ENCODE measurements around the gene ZNF76. TPM values are rescaled to one million over a fixed set of nuclear protein-coding genes. Genes with fewer than 3 reads are reported as not detected.

The ZNF76 gene
- total RNA-seq, 1 experiment from 2014 or later = 39.9 TPM

DNA sequence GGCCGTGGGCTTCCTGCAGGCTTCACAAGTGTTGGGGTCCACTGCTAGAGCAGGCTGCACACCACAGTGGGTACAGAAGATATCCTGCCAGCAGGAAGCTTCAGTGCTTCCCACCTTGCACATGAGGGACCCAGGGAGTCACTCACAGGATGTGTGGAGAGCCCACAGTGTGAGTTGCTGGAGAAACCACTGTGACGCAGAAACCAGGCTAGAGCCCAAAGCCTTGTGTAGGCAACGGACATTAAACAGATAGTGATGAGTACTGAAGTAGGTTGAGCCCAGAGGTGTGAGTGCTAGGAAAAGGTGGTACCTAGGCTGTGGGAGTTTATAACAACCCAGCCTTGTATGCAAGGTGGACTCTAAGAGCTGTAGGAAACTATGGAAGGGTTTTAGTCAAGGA, 19.2 kb downstream of the ZNF76 start:
- Histone ChIP-seq H3K4me1 (replicated peaks; ENCODE audit: insufficient read depth) (no peaks in the 10 kb centered on the region), H3K4me3 (no peak overlapping the region), H4K20me1 (ENCODE audit: insufficient read depth) (no peaks in the 10 kb centered on the region), H3K27ac (no peak overlapping the region), H2AFZ (no peak overlapping the region), H3K36me3 (ENCODE audit: low read depth) (peaks cover 4% of the 10 kb centered on the region; the same call in 1 of the 2 replicates), H3F3A (ENCODE audit: insufficient read depth, low read depth) (0 out of 2 replicates have a peak, but pooled peaks cover 6% of the 10 kb centered on the region), H3K27me3 (ENCODE audit: insufficient read depth, low read depth) (no peaks in the 10 kb centered on the region), H3K9me2 (ENCODE audit: insufficient read depth) (no peaks in the 10 kb centered on the region), H3K9me3 (ENCODE audit: insufficient read depth, low read depth) (no peaks in the 10 kb centered on the region), H3K4me2 (no peak overlapping the region), H3K79me2 (ENCODE audit: low read depth) (no peaks in the 10 kb centered on the region)
- POLR2A ChIA-PET (ENCODE audit: unreplicated experiment) = no interaction called here
- intact Hi-C loops (cut with micrococcal nuclease; ENCODE audit: unreplicated experiment) = no loop called here
- no TSS peak for BruUV-seq (replicated peaks)
- no peak for DNase-seq
- TF ChIP-seq, protein P1, sequence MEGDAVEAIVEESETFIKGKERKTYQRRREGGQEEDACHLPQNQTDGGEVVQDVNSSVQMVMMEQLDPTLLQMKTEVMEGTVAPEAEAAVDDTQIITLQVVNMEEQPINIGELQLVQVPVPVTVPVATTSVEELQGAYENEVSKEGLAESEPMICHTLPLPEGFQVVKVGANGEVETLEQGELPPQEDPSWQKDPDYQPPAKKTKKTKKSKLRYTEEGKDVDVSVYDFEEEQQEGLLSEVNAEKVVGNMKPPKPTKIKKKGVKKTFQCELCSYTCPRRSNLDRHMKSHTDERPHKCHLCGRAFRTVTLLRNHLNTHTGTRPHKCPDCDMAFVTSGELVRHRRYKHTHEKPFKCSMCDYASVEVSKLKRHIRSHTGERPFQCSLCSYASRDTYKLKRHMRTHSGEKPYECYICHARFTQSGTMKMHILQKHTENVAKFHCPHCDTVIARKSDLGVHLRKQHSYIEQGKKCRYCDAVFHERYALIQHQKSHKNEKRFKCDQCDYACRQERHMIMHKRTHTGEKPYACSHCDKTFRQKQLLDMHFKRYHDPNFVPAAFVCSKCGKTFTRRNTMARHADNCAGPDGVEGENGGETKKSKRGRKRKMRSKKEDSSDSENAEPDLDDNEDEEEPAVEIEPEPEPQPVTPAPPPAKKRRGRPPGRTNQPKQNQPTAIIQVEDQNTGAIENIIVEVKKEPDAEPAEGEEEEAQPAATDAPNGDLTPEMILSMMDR (conservative IDR thresholded peaks at IDR 0.05) = no peak
- CTCF ChIA-PET = no interaction called here

DNA sequence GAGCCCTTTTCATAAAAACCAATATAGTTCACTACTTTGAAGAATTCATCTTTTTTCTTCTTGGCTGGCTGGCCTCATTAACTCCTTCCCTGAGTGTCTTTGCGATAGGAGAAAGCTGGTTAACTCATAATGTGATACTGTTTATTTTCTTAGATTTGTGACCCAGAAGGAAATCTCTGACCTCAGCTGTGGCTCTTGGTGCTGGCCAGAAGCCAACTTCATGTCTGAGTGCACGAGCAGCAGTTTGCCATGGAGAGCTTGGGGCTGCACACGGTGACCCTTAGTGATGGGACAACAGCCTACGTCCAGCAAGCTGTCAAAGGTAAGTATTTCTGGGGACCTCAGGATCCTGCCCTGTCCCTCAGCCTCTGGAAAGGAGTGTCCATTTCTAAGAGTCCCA, 21.4 kb downstream of the ZNF76 start:
- CTCF ChIA-PET = no interaction called here

DNA sequence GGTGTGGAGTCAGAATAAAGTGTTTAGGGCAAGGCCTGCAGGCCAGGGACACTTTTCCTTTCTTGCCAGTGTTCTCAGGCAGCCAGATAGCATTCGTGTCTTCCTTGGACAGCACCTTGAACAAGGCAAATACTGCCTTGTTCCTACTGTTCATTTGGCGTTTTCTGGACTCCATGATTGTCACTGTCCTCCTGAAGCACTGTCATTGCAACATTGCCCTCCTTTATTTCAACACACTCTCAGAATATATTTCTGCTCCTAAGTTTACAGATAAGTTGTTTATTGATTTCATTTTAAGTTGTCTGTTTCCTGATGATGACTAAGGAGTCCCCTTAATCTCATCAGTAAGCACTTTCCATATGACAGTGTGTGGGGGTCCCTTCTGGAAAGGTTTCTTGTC, 22.9 kb downstream of the ZNF76 start:
- no peak for TF ChIP-seq EZH2 (IDR thresholded peaks at IDR 0.05; ENCODE audit: low read depth)
- TF ChIP-seq, protein P1 (conservative IDR thresholded peaks at IDR 0.05) = no peak
- ChIA-PET POLR2A (ENCODE audit: unreplicated experiment) (no interaction called here), CTCF (no interaction called here)
- Histone ChIP-seq H3K9me3 (ENCODE audit: insufficient read depth, low read depth) (no peaks in the 10 kb centered on the region), H3K36me3 (ENCODE audit: low read depth) (peaks cover 4% of the 10 kb centered on the region; the same call in 1 of the 2 replicates), H3K4me1 (replicated peaks; ENCODE audit: insufficient read depth) (no peaks in the 10 kb centered on the region), H3F3A (ENCODE audit: insufficient read depth, low read depth) (no peaks in the 10 kb centered on the region), H4K20me1 (ENCODE audit: insufficient read depth) (no peaks in the 10 kb centered on the region), H3K9me2 (ENCODE audit: insufficient read depth) (no peaks in the 10 kb centered on the region), H3K27ac (no peak overlapping the region), H3K4me3 (no peak overlapping the region), H3K4me2 (no peak overlapping the region), H3K27me3 (ENCODE audit: insufficient read depth, low read depth) (no peaks in the 10 kb centered on the region), H3K79me2 (ENCODE audit: low read depth) (no peaks in the 10 kb centered on the region), H2AFZ (no peak overlapping the region)
- intact Hi-C loops (cut with micrococcal nuclease; ENCODE audit: unreplicated experiment) = no loop called here
- DNase-seq = no peak
- BruUV-seq (replicated peaks) = no TSS peak

More for the DNA sequence above, 21.4 kb downstream of the ZNF76 start:
- H3K9me2 ChIP-seq (ENCODE audit: insufficient read depth) = no peaks in the 10 kb centered on the region
- no peak overlapping the region for H3K4me2 ChIP-seq
- TF ChIP-seq, protein P1 (conservative IDR thresholded peaks at IDR 0.05) = no peak
- no peak for TF ChIP-seq EZH2 (IDR thresholded peaks at IDR 0.05; ENCODE audit: low read depth)
- intact Hi-C loops (cut with micrococcal nuclease; ENCODE audit: unreplicated experiment) = no loop called here
- no peak overlapping the region for H3K27ac ChIP-seq
- peaks cover 4% of the 10 kb centered on the region; the same call in 1 of the 2 replicates for H3K36me3 ChIP-seq (ENCODE audit: low read depth)
- H2AFZ ChIP-seq = no peak overlapping the region
- no peaks in the 10 kb centered on the region for H3F3A ChIP-seq (ENCODE audit: insufficient read depth, low read depth)
- no TSS peak for BruUV-seq (replicated peaks)
- H3K4me3 ChIP-seq = no peak overlapping the region
- POLR2A ChIA-PET (ENCODE audit: unreplicated experiment) = no interaction called here
- H3K79me2 ChIP-seq (ENCODE audit: low read depth) = no peaks in the 10 kb centered on the region
- no peaks in the 10 kb centered on the region for H4K20me1 ChIP-seq (ENCODE audit: insufficient read depth)
- no peaks in the 10 kb centered on the region for H3K9me3 ChIP-seq (ENCODE audit: insufficient read depth, low read depth)
- no peak for DNase-seq
- no peaks in the 10 kb centered on the region for H3K4me1 ChIP-seq (replicated peaks; ENCODE audit: insufficient read depth)
- no peaks in the 10 kb centered on the region for H3K27me3 ChIP-seq (ENCODE audit: insufficient read depth, low read depth)
